ENCODE results near the gene TBPL1. TPM values are rescaled to one million over a fixed set of nuclear protein-coding genes. Genes with fewer than 3 reads are reported as not detected.

The TBPL1 gene
- total RNA-seq, 1 experiment from 2014 or later, result 39.7 TPM

- ATAC-seq, result peak; percentile 72
- POLR2A ChIA-PET, result interaction anchor here (0.6 kb wide), 2 partner anchors 19 to 79 kb away, joined by 3 to 4 read pairs; partner anchors contain the start of gene SLC2A12
- Histone ChIP-seq H3K36me3 (ENCODE audit: control insufficient read depth, insufficient read depth, low read length) (no peaks in the 10 kb centered on the region), H3K27ac (ENCODE audit: low read length) (peak overlapping the region; percentile 23), H3K4me3 (ENCODE audit: low read depth in 2 of 2, low read length in 2 of 2) (no peak overlapping the region), H3K4me1 (ENCODE audit: control insufficient read depth, insufficient read depth, low read length) (peaks cover 33% of the 10 kb centered on the region), H3K27me3 (ENCODE audit: control insufficient read depth, insufficient read depth, low read length) (no peaks in the 10 kb centered on the region), H3K9me3 (ENCODE audit: control insufficient read depth, insufficient read depth, low read depth, low read length) (no peaks in the 10 kb centered on the region)
- in situ Hi-C loops (cut with HindIII; ENCODE audit: low pct_unique_long_range_greater_than_20kb, low sequenced_read_pairs) (no loop called here), intact Hi-C loops (cut with micrococcal nuclease; ENCODE audit: unreplicated experiment) (loop anchor here (1.0 to 5.0 kb wide), 3 partner anchors 51 to 123 kb away; no protein-coding TSS in a partner anchor)
- DNase-seq (ENCODE audit: low read depth, low spot score), result no peak
- TF ChIP-seq REST (IDR thresholded peaks at IDR 0.05; ENCODE audit: insufficient read depth in 1 of 2, low read depth in 2 of 2, low read length in 1 of 2) (no peak), TCF7L2 (IDR thresholded peaks at IDR 0.05; ENCODE audit: low read depth, low read length) (no peak), CTCF (IDR thresholded peaks at IDR 0.05) (peak; percentile 73; the same call in 1 of the 2 replicates), SIN3A (IDR thresholded peaks at IDR 0.05; ENCODE audit: borderline replicate concordance, insufficient read depth, low read depth, low read length) (no peak)
- no TSS peak for BruUV-seq (replicated peaks)
- CTCF ChIA-PET, result interaction anchor here (0.7 to 1.8 kb wide), 5 partner anchors 15 to 124 kb away, joined by 3 to 11 read pairs (median 7); no protein-coding TSS in a partner anchor
Observed at GRCh38 chr6:133973109-133973971, 20.3 kb downstream of the TBPL1 start.

- no TSS peak for BruUV-seq (replicated peaks)
- no peak overlapping the region for H3K4me3 ChIP-seq (ENCODE audit: low read depth in 2 of 2, low read length in 2 of 2)
- H3K27ac ChIP-seq (ENCODE audit: low read length), result peak overlapping the region; percentile 65
- peaks cover 35% of the 10 kb centered on the region for H3K4me1 ChIP-seq (ENCODE audit: control insufficient read depth, insufficient read depth, low read length)
- TF ChIP-seq POLR2AphosphoS5 (IDR thresholded peaks at IDR 0.05; ENCODE audit: low read depth, low read length), result no peak
- no peak for TF ChIP-seq CTCF (IDR thresholded peaks at IDR 0.05)
- no peak for TF ChIP-seq TCF7L2 (IDR thresholded peaks at IDR 0.05; ENCODE audit: low read depth, low read length)
- no peak for TF ChIP-seq REST (IDR thresholded peaks at IDR 0.05; ENCODE audit: insufficient read depth in 1 of 2, low read depth in 2 of 2, low read length in 1 of 2)
- no peak for TF ChIP-seq SIN3A (IDR thresholded peaks at IDR 0.05; ENCODE audit: borderline replicate concordance, insufficient read depth, low read depth, low read length)
- peak; percentile 47; the same call in 1 of the 2 replicates for ATAC-seq
- no peaks in the 10 kb centered on the region for H3K27me3 ChIP-seq (ENCODE audit: control insufficient read depth, insufficient read depth, low read length)
- intact Hi-C loops (cut with micrococcal nuclease; ENCODE audit: unreplicated experiment), result no loop called here
- CTCF ChIA-PET, result no interaction called here
- POLR2A ChIA-PET, result interaction anchor here (1.3 kb wide), 1 partner anchor 71 kb away, joined by 3 read pairs; no protein-coding TSS in a partner anchor
- DNase-seq (ENCODE audit: low read depth, low spot score), result no peak
- in situ Hi-C loops (cut with HindIII; ENCODE audit: low pct_unique_long_range_greater_than_20kb, low sequenced_read_pairs), result no loop called here
- no peaks in the 10 kb centered on the region for H3K9me3 ChIP-seq (ENCODE audit: control insufficient read depth, insufficient read depth, low read depth, low read length)
- H3K36me3 ChIP-seq (ENCODE audit: control insufficient read depth, insufficient read depth, low read length), result peaks cover 9% of the 10 kb centered on the region
Observed at GRCh38 chr6:133977983-133978895, 25.2 kb downstream of the TBPL1 start.
